ENCODE results near the gene VPS52.

DNA sequence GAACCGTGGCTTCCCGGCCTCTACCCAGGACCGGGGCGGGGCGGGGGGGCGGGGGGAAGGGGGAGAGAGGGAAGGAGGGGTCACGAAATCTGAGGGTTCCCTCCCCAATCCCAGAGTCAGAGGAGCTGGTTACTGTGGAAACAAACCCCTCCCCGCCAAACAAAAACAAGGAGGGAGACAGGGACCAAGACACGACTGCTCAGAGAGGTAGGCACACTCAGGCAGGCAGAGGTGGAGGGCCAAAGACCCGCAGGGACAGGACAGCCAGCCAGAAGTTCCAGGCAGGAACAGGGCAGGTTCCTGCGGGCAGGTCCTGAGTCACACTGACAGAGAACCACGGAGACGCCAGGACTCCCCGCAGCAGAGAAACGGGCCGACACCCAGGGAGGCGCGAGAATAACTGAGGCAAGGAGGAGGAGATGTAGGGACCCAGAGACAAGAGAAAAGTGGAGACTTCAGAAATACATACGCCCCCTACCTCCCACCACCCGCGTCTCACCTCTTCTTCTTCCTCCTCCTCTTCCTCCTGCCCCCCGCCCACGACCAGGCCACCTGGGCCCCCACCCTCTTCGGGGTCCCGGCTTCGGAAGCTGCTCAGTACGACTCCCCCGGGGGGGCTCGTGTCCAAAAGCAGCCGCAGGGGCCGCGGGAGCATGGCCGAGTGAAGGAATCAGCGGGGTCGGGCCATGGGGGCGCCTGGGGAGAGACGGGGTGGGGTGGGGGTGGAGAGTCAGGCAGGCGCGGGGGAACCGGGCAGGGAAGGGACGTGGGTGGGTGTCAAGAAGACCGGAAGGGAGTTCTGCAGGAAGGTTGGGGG lies 26.5 kb upstream of the VPS52 start:
- TF ChIP-seq BHLHE40 (IDR thresholded peaks at IDR 0.05; ENCODE audit: borderline replicate concordance) (no peak), SP1 (IDR thresholded peaks at IDR 0.05) (no peak), NFRKB (IDR thresholded peaks at IDR 0.05) (no peak), FOXA1 (IDR thresholded peaks at IDR 0.05) (no peak), FOXM1 (IDR thresholded peaks at IDR 0.05; ENCODE audit: borderline replicate concordance) (no peak), LEF1 (IDR thresholded peaks at IDR 0.05; ENCODE audit: borderline replicate concordance) (no peak), ZNF384 (IDR thresholded peaks at IDR 0.05) (no peak), ELF4 (IDR thresholded peaks at IDR 0.05) (no peak), TARDBP (IDR thresholded peaks at IDR 0.05) (no peak), SUZ12 (IDR thresholded peaks at IDR 0.05) (no peak), ARNT (IDR thresholded peaks at IDR 0.05) (no peak), HDGF (IDR thresholded peaks at IDR 0.05; ENCODE audit: borderline replicate concordance) (no peak)
- TF ChIP-seq, protein P1, sequence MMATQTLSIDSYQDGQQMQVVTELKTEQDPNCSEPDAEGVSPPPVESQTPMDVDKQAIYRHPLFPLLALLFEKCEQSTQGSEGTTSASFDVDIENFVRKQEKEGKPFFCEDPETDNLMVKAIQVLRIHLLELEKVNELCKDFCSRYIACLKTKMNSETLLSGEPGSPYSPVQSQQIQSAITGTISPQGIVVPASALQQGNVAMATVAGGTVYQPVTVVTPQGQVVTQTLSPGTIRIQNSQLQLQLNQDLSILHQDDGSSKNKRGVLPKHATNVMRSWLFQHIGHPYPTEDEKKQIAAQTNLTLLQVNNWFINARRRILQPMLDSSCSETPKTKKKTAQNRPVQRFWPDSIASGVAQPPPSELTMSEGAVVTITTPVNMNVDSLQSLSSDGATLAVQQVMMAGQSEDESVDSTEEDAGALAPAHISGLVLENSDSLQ (IDR thresholded peaks at IDR 0.05), result no peak
